HEK293T (cell line): ENCODE data around the gene VSTM4.

Experiments used
- CTCF ChIA-PET: fragments of 350-600 bp; formaldehyde crosslinking; extraction: SDS; loops from one replicate; lab custom pipeline; 2021; ENCODE audit warnings: antibody characterized with exemption, inconsistent platforms; lab: Yijun Ruan, JAX
- POLR2A ChIA-PET: fragments of 350-600 bp; formaldehyde crosslinking; extraction: SDS; loops from one replicate; lab custom pipeline; 2020; ENCODE audit warnings: antibody characterized with exemption, inconsistent platforms; lab: Yijun Ruan, JAX
- DNase-seq: peaks from one replicate; pipeline ENCODE4 v3.0.0; 2012; ENCODE audit warnings: mixed read lengths; ENCODE audit errors: extremely low spot score
- ARNT ChIP-seq: fragments of 450-650 bp; IDR thresholded peaks from 2 replicates; pipeline ENCODE4 v1.6.1; 2017; ENCODE audit warnings: mild to moderate bottlenecking
- BHLHE40 ChIP-seq: fragments of 450-650 bp; IDR thresholded peaks from 2 replicates; pipeline ENCODE4 v1.6.1; 2016; ENCODE audit warnings: mild to moderate bottlenecking, moderate library complexity, borderline replicate concordance
- CTBP1 ChIP-seq: fragments of 450-650 bp; IDR thresholded peaks from 2 replicates; pipeline ENCODE4 v1.6.1; 2016; ENCODE audit warnings: borderline replicate concordance
- ELF4 ChIP-seq: fragments of 450-650 bp; IDR thresholded peaks from 2 replicates; pipeline ENCODE4 v1.6.1; 2017; ENCODE audit warnings: antibody characterized with exemption
- FOXA1 ChIP-seq: fragments of 450-650 bp; IDR thresholded peaks from 2 replicates; pipeline ENCODE4 v1.6.1; 2016; ENCODE audit warnings: mild to moderate bottlenecking
- FOXK2 ChIP-seq: fragments of 450-650 bp; IDR thresholded peaks from 2 replicates; pipeline ENCODE4 v1.6.1; 2016; ENCODE audit warnings: mild to moderate bottlenecking
- FOXM1 ChIP-seq: fragments of 450-650 bp; IDR thresholded peaks from 2 replicates; pipeline ENCODE4 v1.6.1; 2017; ENCODE audit warnings: mild to moderate bottlenecking, borderline replicate concordance
- HDGF ChIP-seq: fragments of 450-650 bp; IDR thresholded peaks from 2 replicates; pipeline ENCODE4 v1.6.1; 2017; ENCODE audit warnings: antibody characterized with exemption, borderline replicate concordance
- L3MBTL2 ChIP-seq: fragments of 450-650 bp; conservative IDR thresholded peaks from 2 replicates; pipeline ENCODE4 v1.6.1; 2016; ENCODE audit warnings: mild to moderate bottlenecking
- LEF1 ChIP-seq: fragments of 450-650 bp; IDR thresholded peaks from 2 replicates; pipeline ENCODE4 v1.6.1; 2017; ENCODE audit warnings: mild to moderate bottlenecking, borderline replicate concordance
- NFRKB ChIP-seq: fragments of 450-650 bp; IDR thresholded peaks from 2 replicates; pipeline ENCODE4 v1.6.1; 2016; ENCODE audit warnings: mild to moderate bottlenecking, moderate library complexity
- SP1 ChIP-seq: fragments of 450-650 bp; IDR thresholded peaks from 2 replicates; pipeline ENCODE4 v1.6.1; 2017
- SUZ12 ChIP-seq: fragments of 450-650 bp; IDR thresholded peaks from 2 replicates; pipeline ENCODE4 v1.6.1; 2016; ENCODE audit warnings: mild to moderate bottlenecking
- TARDBP ChIP-seq: fragments of 450-650 bp; IDR thresholded peaks from 2 replicates; pipeline ENCODE4 v1.6.1; 2016
- ZNF384 ChIP-seq: fragments of 450-650 bp; IDR thresholded peaks from 2 replicates; pipeline ENCODE4 v1.6.1; 2016
- TF ChIP-seq, protein P1 (sequence below): fragments of 450-650 bp; IDR thresholded peaks from 2 replicates; pipeline ENCODE4 v1.6.1; 2016

Gene VSTM4

DNA sequence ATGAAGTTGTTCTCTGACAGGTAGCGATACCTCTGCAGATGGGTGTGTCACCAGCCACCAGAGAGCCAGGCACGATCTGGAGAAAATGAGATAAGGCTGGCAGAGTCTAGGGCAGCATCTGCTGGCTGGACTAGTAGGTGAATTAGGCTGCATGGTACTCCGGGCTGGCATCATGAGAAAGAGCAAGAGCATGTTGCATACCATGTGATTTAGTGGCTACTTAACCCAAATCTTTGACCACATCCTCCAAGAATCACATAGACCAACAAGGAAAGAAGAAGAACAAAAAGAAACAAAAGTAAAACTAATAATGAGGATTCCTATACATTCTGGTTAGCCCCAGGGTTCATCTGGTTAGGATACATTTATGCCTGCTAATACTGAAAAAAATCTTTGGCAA lies 41.9 kb upstream of the VSTM4 start:
- ChIA-PET POLR2A (no interaction called here), CTCF (no interaction called here)
- TF ChIP-seq BHLHE40 (no peak), FOXK2 (no peak), FOXA1 (no peak), L3MBTL2 (no peak)
- no peak for DNase-seq

DNA sequence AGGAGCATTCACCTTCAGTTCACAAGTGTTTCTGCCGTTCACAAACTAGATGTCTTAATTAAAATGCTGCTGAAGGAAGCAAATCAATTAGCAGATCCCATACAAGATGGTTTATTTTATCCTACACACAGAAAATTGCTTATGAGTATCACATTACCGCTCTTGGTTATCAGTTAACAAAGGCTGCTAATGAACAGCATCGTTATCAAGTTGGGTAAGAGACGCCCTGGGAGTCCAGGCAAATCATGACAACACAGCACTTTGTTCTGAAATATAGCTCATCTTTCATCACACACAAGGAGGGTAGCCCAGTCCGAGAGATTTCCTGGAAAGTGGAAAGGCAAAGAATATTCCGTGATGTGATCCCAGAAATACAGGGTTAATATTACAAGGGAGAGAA lies 39.3 kb upstream of the VSTM4 start:
- CTCF ChIA-PET, result interaction anchor here (1.4 kb wide), 1 partner anchor 10 kb away, joined by 3 read pairs; no protein-coding TSS in a partner anchor
- TF ChIP-seq HDGF (no peak), LEF1 (no peak), ZNF384 (no peak), ARNT (no peak), SP1 (no peak), CTBP1 (no peak), TARDBP (no peak), ELF4 (no peak), BHLHE40 (no peak), FOXK2 (no peak)
- TF ChIP-seq, protein P1, sequence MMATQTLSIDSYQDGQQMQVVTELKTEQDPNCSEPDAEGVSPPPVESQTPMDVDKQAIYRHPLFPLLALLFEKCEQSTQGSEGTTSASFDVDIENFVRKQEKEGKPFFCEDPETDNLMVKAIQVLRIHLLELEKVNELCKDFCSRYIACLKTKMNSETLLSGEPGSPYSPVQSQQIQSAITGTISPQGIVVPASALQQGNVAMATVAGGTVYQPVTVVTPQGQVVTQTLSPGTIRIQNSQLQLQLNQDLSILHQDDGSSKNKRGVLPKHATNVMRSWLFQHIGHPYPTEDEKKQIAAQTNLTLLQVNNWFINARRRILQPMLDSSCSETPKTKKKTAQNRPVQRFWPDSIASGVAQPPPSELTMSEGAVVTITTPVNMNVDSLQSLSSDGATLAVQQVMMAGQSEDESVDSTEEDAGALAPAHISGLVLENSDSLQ, result no peak
- POLR2A ChIA-PET, result no interaction called here
- DNase-seq, result no peak

DNA sequence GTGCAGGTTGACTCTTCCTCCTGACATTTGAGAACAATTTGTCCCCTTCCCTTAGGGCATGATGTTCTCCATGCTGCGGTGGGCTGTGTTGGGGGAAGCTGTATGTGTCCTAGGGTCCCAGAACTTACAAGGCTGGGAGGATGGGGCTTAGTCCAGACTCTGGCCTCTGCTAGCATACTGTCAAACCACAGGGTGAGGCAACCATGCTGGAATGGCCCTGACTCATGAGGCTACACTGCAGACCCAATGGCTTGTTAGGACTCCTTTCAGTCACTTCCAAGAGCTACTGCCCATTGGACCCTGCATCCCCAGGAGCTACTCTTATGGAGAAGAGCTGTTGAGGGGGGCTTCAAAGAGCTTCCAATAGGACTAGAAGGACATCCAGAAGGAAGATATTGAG lies 38.6 kb upstream of the VSTM4 start:
- CTCF ChIA-PET, result interaction anchor here (1.4 kb wide), 1 partner anchor 11 kb away, joined by 3 read pairs; no protein-coding TSS in a partner anchor
- TF ChIP-seq FOXM1, result no peak
- TF ChIP-seq BHLHE40, result no peak
- no peak for TF ChIP-seq L3MBTL2
- TF ChIP-seq ELF4, result no peak
- TF ChIP-seq LEF1, result no peak
- TF ChIP-seq, protein P1, result no peak
- DNase-seq, result no peak
- POLR2A ChIA-PET, result no interaction called here

- no peak for TF ChIP-seq LEF1
- TF ChIP-seq FOXM1, result no peak
- TF ChIP-seq FOXA1, result no peak
- no peak for TF ChIP-seq SP1
- DNase-seq, result no peak
- ChIA-PET POLR2A (no interaction called here), CTCF (no interaction called here)
Observed at GRCh38 chr10:49153115-49153514, 37.8 kb upstream of the VSTM4 start.

GRCh38 chr10:49152663-49153062 lies 37.3 kb upstream of the VSTM4 start:
- CTCF ChIA-PET, result interaction anchor here (0.6 kb wide), 1 partner anchor 121 kb away, joined by 3 read pairs; no protein-coding TSS in a partner anchor
- no peak for DNase-seq
- TF ChIP-seq SUZ12 (no peak), CTBP1 (no peak), HDGF (no peak), FOXK2 (no peak), FOXA1 (no peak), SP1 (no peak), BHLHE40 (no peak), L3MBTL2 (no peak), ZNF384 (no peak), ARNT (no peak)
- TF ChIP-seq, protein P1, result no peak
- POLR2A ChIA-PET, result no interaction called here

DNA sequence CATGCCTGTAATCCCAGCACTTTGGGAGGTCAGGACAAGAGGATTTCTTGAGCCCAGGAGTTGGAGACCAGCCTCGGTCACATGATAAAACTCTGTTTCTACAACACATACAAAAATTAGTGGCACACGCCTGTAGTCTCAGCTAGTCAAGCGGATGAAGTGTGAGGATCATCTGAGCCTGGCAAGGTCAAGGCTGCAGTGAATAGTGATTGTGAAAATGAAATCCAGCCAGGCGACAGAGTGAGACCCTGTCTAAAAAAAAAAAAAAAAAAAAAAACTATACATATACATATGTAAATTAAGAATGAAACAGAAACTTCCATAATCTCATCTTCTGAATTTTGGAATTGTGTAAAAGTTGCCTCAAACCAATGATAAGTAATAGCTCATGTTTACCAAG lies 36.7 kb upstream of the VSTM4 start:
- TF ChIP-seq NFRKB (no peak), TARDBP (no peak), L3MBTL2 (no peak), HDGF (no peak), ARNT (no peak), CTBP1 (no peak), ELF4 (no peak), FOXA1 (no peak), SUZ12 (no peak), BHLHE40 (no peak), FOXM1 (no peak), ZNF384 (no peak), SP1 (no peak), LEF1 (no peak), FOXK2 (no peak)
- TF ChIP-seq, protein P1, result no peak
- ChIA-PET POLR2A (no interaction called here), CTCF (interaction anchor here (0.6 kb wide), 1 partner anchor 120 kb away, joined by 3 read pairs; no protein-coding TSS in a partner anchor)
- DNase-seq, result no peak
